ENCODE data around the gene SIRT7.

DNA sequence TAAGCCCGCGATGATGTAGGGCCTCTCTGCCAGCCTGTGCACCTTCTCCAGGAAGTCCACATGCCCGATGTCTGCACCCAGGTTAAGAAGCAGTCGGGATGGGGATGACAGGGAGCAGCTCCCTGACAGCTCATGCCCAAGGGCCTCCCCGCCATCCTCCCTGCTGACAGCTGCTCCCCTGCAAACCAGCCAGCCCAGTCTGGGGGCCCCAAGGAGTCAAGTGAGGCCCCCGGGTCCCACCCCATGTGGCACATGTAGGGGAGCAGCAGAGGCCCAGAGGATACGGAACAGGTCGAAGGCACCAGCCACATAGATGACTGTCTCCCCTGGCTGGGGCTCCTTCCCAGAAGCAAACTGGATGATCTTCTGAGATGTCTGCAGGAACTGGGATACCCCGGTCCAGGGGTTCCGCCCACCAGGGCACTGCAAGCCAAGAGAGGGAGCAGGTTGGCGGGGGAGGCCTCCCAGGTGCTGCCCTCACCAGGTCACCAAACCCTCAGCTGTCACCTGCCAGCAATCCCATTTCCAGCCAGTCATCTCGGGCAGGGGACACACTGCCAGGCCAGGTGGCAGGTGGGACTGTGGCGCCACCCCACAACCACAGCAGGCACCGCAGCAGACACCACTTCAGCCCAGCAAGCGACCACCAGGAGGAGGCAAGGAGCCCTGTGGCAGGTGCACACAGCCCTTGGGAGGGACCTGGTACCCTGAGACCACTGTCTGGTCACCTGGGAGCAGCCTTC is 11.3 kb downstream of the SIRT7 start:
- TF ChIP-seq, protein P1, sequence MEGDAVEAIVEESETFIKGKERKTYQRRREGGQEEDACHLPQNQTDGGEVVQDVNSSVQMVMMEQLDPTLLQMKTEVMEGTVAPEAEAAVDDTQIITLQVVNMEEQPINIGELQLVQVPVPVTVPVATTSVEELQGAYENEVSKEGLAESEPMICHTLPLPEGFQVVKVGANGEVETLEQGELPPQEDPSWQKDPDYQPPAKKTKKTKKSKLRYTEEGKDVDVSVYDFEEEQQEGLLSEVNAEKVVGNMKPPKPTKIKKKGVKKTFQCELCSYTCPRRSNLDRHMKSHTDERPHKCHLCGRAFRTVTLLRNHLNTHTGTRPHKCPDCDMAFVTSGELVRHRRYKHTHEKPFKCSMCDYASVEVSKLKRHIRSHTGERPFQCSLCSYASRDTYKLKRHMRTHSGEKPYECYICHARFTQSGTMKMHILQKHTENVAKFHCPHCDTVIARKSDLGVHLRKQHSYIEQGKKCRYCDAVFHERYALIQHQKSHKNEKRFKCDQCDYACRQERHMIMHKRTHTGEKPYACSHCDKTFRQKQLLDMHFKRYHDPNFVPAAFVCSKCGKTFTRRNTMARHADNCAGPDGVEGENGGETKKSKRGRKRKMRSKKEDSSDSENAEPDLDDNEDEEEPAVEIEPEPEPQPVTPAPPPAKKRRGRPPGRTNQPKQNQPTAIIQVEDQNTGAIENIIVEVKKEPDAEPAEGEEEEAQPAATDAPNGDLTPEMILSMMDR (IDR thresholded peaks at IDR 0.05; ENCODE audit: extremely low read depth in 1 of 2, insufficient read depth in 1 of 2, low read depth in 1 of 2, low read length in 2 of 2) = no peak
- TF ChIP-seq, protein P2, sequence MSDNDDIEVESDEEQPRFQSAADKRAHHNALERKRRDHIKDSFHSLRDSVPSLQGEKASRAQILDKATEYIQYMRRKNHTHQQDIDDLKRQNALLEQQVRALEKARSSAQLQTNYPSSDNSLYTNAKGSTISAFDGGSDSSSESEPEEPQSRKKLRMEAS (IDR thresholded peaks at IDR 0.05; ENCODE audit: insufficient read depth, insufficient read length) = no peak
- TF ChIP-seq POLR2A (IDR thresholded peaks at IDR 0.05; ENCODE audit: low read depth, low read length) (no peak), EZH2 (IDR thresholded peaks at IDR 0.05; ENCODE audit: borderline replicate concordance, low read depth, low read length, severe bottlenecking) (no peak)
